GM12878 (cell line): ENCODE results near the gene C1QTNF5. TPM values are rescaled to one million over a fixed set of nuclear protein-coding genes. Genes with fewer than 3 reads are reported as not detected.
A peak's percentile ranks its signal among the peaks of the same experiment; 100 is the strongest.
"Not testable (repeated sequence)": the region's sequence is repeated elsewhere in the genome, so short reads cannot be mapped to it uniquely, and the experiment has no call there.

ENCODE experiments used
- ATAC-seq: fragments of 200-7000 bp; cut with Tn5 transposase; 3 replicates; pipeline ENCODE4 v1.9.1; 2020; ENCODE audit warnings: mild to moderate bottlenecking, moderate library complexity
- BruUV-seq: library from RNA; stranded (reverse); fragments of 400-500 nt; replicated peaks from 2 replicates; lab custom pipeline; 2021; lab: Mats Ljungman, UMichigan
- CTCF ChIA-PET: fragments of 300-600 bp; sonication (Branson Sonifier 250); formaldehyde crosslinking; extraction: SDS; loops from one replicate; lab custom pipeline; 2021; ENCODE audit warnings: inconsistent platforms; lab: Yijun Ruan, JAX
- POLR2A ChIA-PET: fragments of 350-600 bp; formaldehyde crosslinking; extraction: SDS; loops from one replicate; lab custom pipeline; 2021; ENCODE audit warnings: inconsistent platforms; lab: Charles Lee
- RAD21 ChIA-PET: fragments of 300-600 bp; sonication (Branson Sonifier 250); formaldehyde crosslinking; loops from one replicate; lab custom pipeline; 2023; ENCODE audit warnings: antibody characterized with exemption; ENCODE audit not compliant: unreplicated experiment; lab: Charles Lee
- SMC1A ChIA-PET: fragments of 300-600 bp; sonication (Branson Sonifier 250); formaldehyde crosslinking; loops from one replicate; lab custom pipeline; 2023; ENCODE audit not compliant: unreplicated experiment, uncharacterized antibody; lab: Charles Lee
- DNase-seq: peaks from one replicate; pipeline ENCODE4 v3.0.0-alpha.2; 2011; ENCODE audit warnings: low read depth, low spot score
- FAIRE-seq: peaks from 3 replicates; lab custom pipeline; 2011; peaks lifted over from hg19 to GRCh38; lab: Jason Lieb, UNC
- H2AFZ ChIP-seq: 2 replicates; pipeline ENCODE4 v1.6.0; 2011; ENCODE audit warnings: low read depth, low read length, control low read depth; ENCODE audit not compliant: control insufficient read depth
- H3K27ac ChIP-seq: 2 replicates; pipeline ENCODE4 v1.5.1; 2011; ENCODE audit warnings: control low read depth; ENCODE audit not compliant: control insufficient read depth, insufficient read depth
- H3K27me3 ChIP-seq, 2 experiments: replicated peaks in 1 of 2; 2 replicates each; pipeline versions ENCODE4 v1.6.0 to v1.6.1; 2011; ENCODE audit warnings: low read length in 1 of 2; ENCODE audit not compliant: control insufficient read depth in 2 of 2, insufficient read depth in 2 of 2
- H3K36me3 ChIP-seq, 2 experiments: 2 replicates each; pipeline ENCODE4 v1.5.1; 2011; ENCODE audit warnings: low read length in 1 of 2; ENCODE audit not compliant: control insufficient read depth in 2 of 2, insufficient read depth in 2 of 2
- H3K4me1 ChIP-seq: 2 replicates; pipeline ENCODE4 v1.6.1; 2011; ENCODE audit warnings: mild to moderate bottlenecking, low read length, moderate library complexity, mixed read lengths; ENCODE audit not compliant: control insufficient read depth, insufficient read depth
- H3K4me2 ChIP-seq: 2 replicates; pipeline ENCODE4 v1.6.0; 2011; ENCODE audit warnings: control low read depth; ENCODE audit not compliant: control insufficient read depth, insufficient read depth
- H3K4me3 ChIP-seq: fragments of 200-600 bp; sonication (generic); 2 replicates; pipeline ENCODE4 v1.5.1; 2016
- H3K79me2 ChIP-seq: 2 replicates; pipeline ENCODE4 v1.6.0; 2011; ENCODE audit warnings: low read length; ENCODE audit not compliant: control insufficient read depth, insufficient read depth
- H3K9ac ChIP-seq: 2 replicates; pipeline ENCODE4 v1.8.0; 2011; ENCODE audit warnings: low read length, control low read depth, mixed read lengths; ENCODE audit not compliant: control insufficient read depth, insufficient read depth
- H3K9me3 ChIP-seq: replicated peaks from 3 replicates; pipeline ENCODE4 v1.5.1; 2011; ENCODE audit warnings: mild to moderate bottlenecking, low read length; ENCODE audit not compliant: control insufficient read depth, insufficient read depth
- H4K20me1 ChIP-seq: 2 replicates; pipeline ENCODE4 v1.6.0; 2011; ENCODE audit not compliant: control insufficient read depth, insufficient read depth
- ATF7 ChIP-seq: fragments of 450-650 bp; IDR thresholded peaks from 2 replicates; pipeline ENCODE4 v1.6.1; 2016; ENCODE audit warnings: low read depth, mild to moderate bottlenecking
- FOXM1 ChIP-seq: IDR thresholded peaks from 2 replicates; pipeline ENCODE4 v1.6.1; 2012; ENCODE audit warnings: low read depth, mild to moderate bottlenecking, inconsistent platforms, low read length, moderate library complexity
- HDAC6 ChIP-seq: fragments of 200-600 bp; sonication (generic); IDR thresholded peaks from one replicate; pipeline ENCODE4 v1.8.0; 2017; ENCODE audit warnings: antibody characterized with exemption; ENCODE audit not compliant: unreplicated experiment
- JUND ChIP-seq: IDR thresholded peaks from 2 replicates; pipeline ENCODE4 v1.6.1; 2012; ENCODE audit warnings: low read depth, mild to moderate bottlenecking, low read length, improper control_type of control experiment, moderate library complexity
- KDM1A ChIP-seq: fragments of 200-600 bp; sonication (generic); IDR thresholded peaks from 2 replicates; pipeline ENCODE4 v1.6.1; 2016; ENCODE audit warnings: borderline replicate concordance
- YBX1 ChIP-seq: fragments of 450-650 bp; IDR thresholded peaks from 2 replicates; pipeline ENCODE4 v1.6.1; 2016; ENCODE audit warnings: antibody characterized with exemption
- WGBS: methylation state at CpG from one replicate; pipeline ENCODE4 v1.1.6; 2016; ENCODE audit warnings: low lambda C conversion rate; ENCODE audit not compliant: insufficient replicate concordance, insufficient coverage; ENCODE audit errors: missing lambda C conversion rate; 5-methylcytosine and 5-hydroxymethylcytosine counted together
- in situ Hi-C: fragments of 300-500 bp; cut with MboI; formaldehyde crosslinking; loops from 9 replicates; pipeline ENCODE4 v1.14.3; 2018; ENCODE audit warnings: mixed read lengths
- intact Hi-C: fragments of 100-400 bp; cut with micrococcal nuclease; formaldehyde crosslinking; loops from one replicate; pipeline ENCODE4 v1.14.2; 2022; ENCODE audit not compliant: unreplicated experiment
- polyA plus RNA-seq, 11 experiments: library from polyadenylated mRNA; depleted of rRNA in 4 of 11; unstranded in 6 of 11; stranded (reverse) in 5 of 11; fragments of >200 nt; fragmentation: Nextera tagmentation in 4 of 11; fragmentation: Illumina TruSeq in 1 of 11; extraction: Ambion mirVana in 4 of 11; extraction: Trizol in 1 of 11; gene quantifications; 1 replicate in 1 of 11; 2 replicates in 10 of 11; pipeline versions ENCODE4 v1.2.1 to v1.2.3, GENCODE V29; 2011 to 2016; ENCODE audit warnings: inconsistent platforms in 2 of 11, missing spikeins in 2 of 11, low read depth in 1 of 11
- total RNA-seq, 4 experiments: library from RNA; depleted of rRNA in 3 of 4; stranded (reverse); fragments of >200 nt in 3 of 4; fragmentation: Illumina TruSeq in 1 of 4; extraction: Trizol in 1 of 4; gene quantifications; 2 replicates each; pipeline versions ENCODE4 v1.2.1 to v1.2.3, GENCODE V29; 2013 to 2021
- TF ChIP-seq, protein P1 (sequence below): fragments of 450-650 bp; IDR thresholded peaks from 2 replicates; pipeline ENCODE4 v1.6.1; 2017; ENCODE audit warnings: mild to moderate bottlenecking, moderate library complexity
- TF ChIP-seq, protein P2 (sequence below): IDR thresholded peaks from 2 replicates; pipeline ENCODE4 v1.6.1; 2011; ENCODE audit warnings: borderline replicate concordance, low read depth, mild to moderate bottlenecking, moderate library complexity, mixed read lengths, low read length; ENCODE audit not compliant: insufficient read depth; ENCODE audit errors: extremely low read length

Gene C1QTNF5
- total and polyA plus RNA-seq, 10 of the 15 experiments (the other 5 are each of a cell fraction or from before 2014, with no cell fraction given), result not detected

DNA sequence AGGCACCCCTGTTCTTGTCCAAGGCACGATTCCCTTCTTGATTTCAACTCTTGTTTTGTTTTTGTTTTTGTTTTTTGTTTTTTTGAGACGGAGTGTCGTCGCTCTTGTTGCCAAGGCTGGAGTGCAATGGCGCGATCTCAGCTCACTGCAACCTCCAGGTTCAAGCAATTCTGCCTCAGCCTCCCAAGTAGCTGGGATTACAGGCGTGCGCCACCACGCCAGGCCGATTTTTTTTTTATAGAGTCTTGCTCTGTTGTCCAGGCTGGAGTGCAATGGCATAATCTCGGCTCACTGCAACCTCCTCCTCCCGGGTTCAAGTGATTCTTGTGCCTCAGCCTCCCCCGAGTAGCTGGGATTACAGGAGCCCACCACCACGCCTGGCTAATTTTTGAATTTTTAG is 41.8 kb upstream of the C1QTNF5 start:
- WGBS, result 69% methylated on average over 13 of the region's 14 CpGs
- H3K79me2 ChIP-seq, BruUV-seq, H4K20me1 ChIP-seq, POLR2A ChIA-PET, H3K9me3 ChIP-seq, H3K4me1 ChIP-seq, H3K36me3 ChIP-seq, H3K27me3 ChIP-seq, ATAC-seq, H3K9ac ChIP-seq, intact Hi-C loops, H3K4me2 ChIP-seq, DNase-seq, in situ Hi-C loops, H3K4me3 ChIP-seq, H3K27ac ChIP-seq, H2AFZ ChIP-seq, FAIRE-seq: not testable (repeated sequence)
- ChIA-PET SMC1A (interaction anchor here (0.6 to 1.7 kb wide), 2 partner anchors 27 to 1131 kb away, joined by 3 to 6 read pairs; no protein-coding TSS in a partner anchor), CTCF (interaction anchor here (0.9 to 17.9 kb wide), 11 partner anchors 8 to 94 kb away, joined by 3 to 183 read pairs (median 4); no protein-coding TSS in a partner anchor), RAD21 (interaction anchor here (2.8 kb wide), 1 partner anchor 92 kb away, joined by 8 read pairs; no protein-coding TSS in a partner anchor)

DNA sequence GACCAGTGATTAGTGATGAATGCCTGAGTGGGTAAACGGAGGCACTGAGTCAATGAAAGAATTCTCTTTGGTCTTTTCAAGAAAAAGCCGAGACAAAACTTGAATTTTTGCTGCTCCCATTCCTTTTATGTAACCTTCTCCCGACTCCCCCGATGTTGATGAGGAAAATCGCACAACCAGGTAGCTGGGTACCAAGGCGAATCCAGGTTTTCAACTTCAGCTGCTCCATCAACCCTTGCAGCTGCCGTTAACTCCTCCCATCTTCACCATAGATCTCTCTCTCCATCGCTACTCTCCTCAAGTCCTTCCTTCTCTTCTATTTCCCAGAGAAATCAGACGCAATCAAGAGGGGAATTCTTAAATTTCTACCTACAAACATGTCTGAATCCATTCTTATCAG is 41.4 kb upstream of the C1QTNF5 start:
- no peak overlapping the region for H3K9ac ChIP-seq
- no peak for ATAC-seq
- ChIA-PET RAD21 (interaction anchor here (2.8 kb wide), 1 partner anchor 92 kb away, joined by 8 read pairs; no protein-coding TSS in a partner anchor), SMC1A (interaction anchor here (1.7 kb wide), 1 partner anchor 27 kb away, joined by 6 read pairs; no protein-coding TSS in a partner anchor), CTCF (interaction anchor here (0.9 to 17.9 kb wide), 8 partner anchors 11 to 95 kb away, joined by 3 to 183 read pairs (median 6); no protein-coding TSS in a partner anchor), POLR2A (no interaction called here)
- no TSS peak for BruUV-seq
- no peaks in the 10 kb centered on the region for H3K9me3 ChIP-seq
- peak overlapping the region; percentile 18; the same call in 1 of the 2 replicates for H3K4me3 ChIP-seq
- TF ChIP-seq ATF7 (no peak), YBX1 (no peak), HDAC6 (no peak), KDM1A (no peak), JUND (no peak), FOXM1 (no peak)
- TF ChIP-seq, protein P1, sequence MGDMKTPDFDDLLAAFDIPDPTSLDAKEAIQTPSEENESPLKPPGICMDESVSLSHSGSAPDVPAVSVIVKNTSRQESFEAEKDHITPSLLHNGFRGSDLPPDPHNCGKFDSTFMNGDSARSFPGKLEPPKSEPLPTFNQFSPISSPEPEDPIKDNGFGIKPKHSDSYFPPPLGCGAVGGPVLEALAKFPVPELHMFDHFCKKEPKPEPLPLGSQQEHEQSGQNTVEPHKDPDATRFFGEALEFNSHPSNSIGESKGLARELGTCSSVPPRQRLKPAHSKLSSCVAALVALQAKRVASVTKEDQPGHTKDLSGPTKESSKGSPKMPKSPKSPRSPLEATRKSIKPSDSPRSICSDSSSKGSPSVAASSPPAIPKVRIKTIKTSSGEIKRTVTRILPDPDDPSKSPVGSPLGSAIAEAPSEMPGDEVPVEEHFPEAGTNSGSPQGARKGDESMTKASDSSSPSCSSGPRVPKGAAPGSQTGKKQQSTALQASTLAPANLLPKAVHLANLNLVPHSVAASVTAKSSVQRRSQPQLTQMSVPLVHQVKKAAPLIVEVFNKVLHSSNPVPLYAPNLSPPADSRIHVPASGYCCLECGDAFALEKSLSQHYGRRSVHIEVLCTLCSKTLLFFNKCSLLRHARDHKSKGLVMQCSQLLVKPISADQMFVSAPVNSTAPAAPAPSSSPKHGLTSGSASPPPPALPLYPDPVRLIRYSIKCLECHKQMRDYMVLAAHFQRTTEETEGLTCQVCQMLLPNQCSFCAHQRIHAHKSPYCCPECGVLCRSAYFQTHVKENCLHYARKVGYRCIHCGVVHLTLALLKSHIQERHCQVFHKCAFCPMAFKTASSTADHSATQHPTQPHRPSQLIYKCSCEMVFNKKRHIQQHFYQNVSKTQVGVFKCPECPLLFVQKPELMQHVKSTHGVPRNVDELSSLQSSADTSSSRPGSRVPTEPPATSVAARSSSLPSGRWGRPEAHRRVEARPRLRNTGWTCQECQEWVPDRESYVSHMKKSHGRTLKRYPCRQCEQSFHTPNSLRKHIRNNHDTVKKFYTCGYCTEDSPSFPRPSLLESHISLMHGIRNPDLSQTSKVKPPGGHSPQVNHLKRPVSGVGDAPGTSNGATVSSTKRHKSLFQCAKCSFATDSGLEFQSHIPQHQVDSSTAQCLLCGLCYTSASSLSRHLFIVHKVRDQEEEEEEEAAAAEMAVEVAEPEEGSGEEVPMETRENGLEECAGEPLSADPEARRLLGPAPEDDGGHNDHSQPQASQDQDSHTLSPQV, result no peak
- TF ChIP-seq, protein P2, sequence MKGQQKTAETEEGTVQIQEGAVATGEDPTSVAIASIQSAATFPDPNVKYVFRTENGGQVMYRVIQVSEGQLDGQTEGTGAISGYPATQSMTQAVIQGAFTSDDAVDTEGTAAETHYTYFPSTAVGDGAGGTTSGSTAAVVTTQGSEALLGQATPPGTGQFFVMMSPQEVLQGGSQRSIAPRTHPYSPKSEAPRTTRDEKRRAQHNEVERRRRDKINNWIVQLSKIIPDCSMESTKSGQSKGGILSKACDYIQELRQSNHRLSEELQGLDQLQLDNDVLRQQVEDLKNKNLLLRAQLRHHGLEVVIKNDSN, result no peak
- H3K27me3 ChIP-seq, result peaks cover 0 to 8% of the 10 kb centered on the region in 2 experiments; a peak in 3 of 4 replicates
- no peak for FAIRE-seq
- 37% methylated on average over 9 of the region's 9 CpGs for WGBS
- intact Hi-C loops (no loop called here), in situ Hi-C loops (no loop called here)
- no peaks in the 10 kb centered on the region for H4K20me1 ChIP-seq
- peak overlapping the region; percentile 92 for H3K4me2 ChIP-seq
- H3K27ac ChIP-seq, result no peak overlapping the region
- no peaks in the 10 kb centered on the region for H3K36me3 ChIP-seq
- no peak for DNase-seq
- H3K4me1 ChIP-seq, result 0 out of 2 replicates have a peak, but pooled peaks cover 3% of the 10 kb centered on the region
- H3K79me2 ChIP-seq, result no peaks in the 10 kb centered on the region
- H2AFZ ChIP-seq, result peak overlapping the region; percentile 74
